CD14-positive monocyte (primary cell): ENCODE data around the gene PHC2. TPM values are rescaled to one million over a fixed set of nuclear protein-coding genes. Genes with fewer than 3 reads are reported as not detected.

Source experiments
- DNase-seq, 3 donors: peaks; one replicate each; pipeline ENCODE4 v3.0.0-alpha.2; 2011 to 2022
- H2AFZ ChIP-seq: 2 replicates; pipeline ENCODE4 v1.6.0; 2012; ENCODE audit warnings: mild to moderate bottlenecking, low read depth, low read length, inconsistent platforms; ENCODE audit not compliant: insufficient read depth, poor library complexity, severe bottlenecking
- H3K27ac ChIP-seq, 2 donors: 1 replicate in 1 of 2; 2 replicates in 1 of 2; pipeline ENCODE4 v1.5.1; 2012 to 2013; ENCODE audit warnings: low read length in 2 of 2, control low read depth in 1 of 2, inconsistent platforms in 1 of 2, low read depth in 1 of 2, mild to moderate bottlenecking in 1 of 2
- H3K27me3 ChIP-seq, 2 donors: one replicate each; pipeline versions ENCODE4 v1.6.0 to v1.6.1; 2011 to 2013; ENCODE audit warnings: low read length in 2 of 2; ENCODE audit not compliant: control insufficient read depth in 2 of 2, insufficient read depth in 2 of 2
- H3K36me3 ChIP-seq, 2 donors: replicated peaks in 1 of 2; 1 replicate in 1 of 2; 2 replicates in 1 of 2; pipeline versions ENCODE4 v1.5.1 to v1.6.1; 2012 to 2013; ENCODE audit warnings: low read length in 2 of 2, control low read depth in 1 of 2, inconsistent platforms in 1 of 2, mild to moderate bottlenecking in 1 of 2; ENCODE audit not compliant: insufficient read depth in 2 of 2, control insufficient read depth in 1 of 2
- H3K4me1 ChIP-seq, 2 donors: 1 replicate in 1 of 2; 2 replicates in 1 of 2; pipeline versions ENCODE4 v1.5.1 to v1.6.1; 2012 to 2013; ENCODE audit warnings: low read length in 2 of 2, control low read depth in 1 of 2, inconsistent platforms in 1 of 2, mild to moderate bottlenecking in 1 of 2, moderate library complexity in 1 of 2; ENCODE audit not compliant: insufficient read depth in 2 of 2, control insufficient read depth in 1 of 2
- H3K4me2 ChIP-seq: replicated peaks from 2 replicates; pipeline ENCODE3; 2012; ENCODE audit warnings: low read length, moderate library complexity, mild to moderate bottlenecking; ENCODE audit not compliant: poor library complexity, severe bottlenecking; ENCODE audit errors: extremely low read depth
- H3K4me3 ChIP-seq, 3 experiments: fragments of 200-600 bp in 1 of 3; sonication (generic) in 1 of 3; replicated peaks in 1 of 3; 1 replicate in 2 of 3; 2 replicates in 1 of 3; pipeline ENCODE4 v1.5.1; 2011 to 2013; ENCODE audit warnings: low read length in 3 of 3, mild to moderate bottlenecking in 3 of 3, control low read depth in 2 of 3, low read depth in 2 of 3, inconsistent platforms in 1 of 3, moderate library complexity in 1 of 3
- H3K79me2 ChIP-seq: 2 replicates; pipeline ENCODE4 v1.6.0; 2012; ENCODE audit warnings: mild to moderate bottlenecking, control low read depth, inconsistent platforms, low read length, moderate library complexity; ENCODE audit not compliant: insufficient read depth
- H3K9ac ChIP-seq: 2 replicates; pipeline ENCODE4 v1.6.0; 2017; ENCODE audit warnings: low read length, mild to moderate bottlenecking; ENCODE audit not compliant: insufficient read depth, poor library complexity, severe bottlenecking
- H3K9me3 ChIP-seq, 2 donors: replicated peaks in 1 of 2; 1 replicate in 1 of 2; 2 replicates in 1 of 2; pipeline versions ENCODE4 v1.5.1 to v1.6.1; 2012 to 2013; ENCODE audit warnings: low read length in 2 of 2, control low read depth in 1 of 2; ENCODE audit not compliant: control insufficient read depth in 1 of 2, insufficient read depth in 1 of 2
- H4K20me1 ChIP-seq: 2 replicates; pipeline ENCODE4 v1.6.0; 2012; ENCODE audit warnings: mild to moderate bottlenecking, low read length, control low read depth, moderate library complexity; ENCODE audit not compliant: insufficient read depth
- H3K27ac Mint-ChIP-seq, 7 donors: one replicate each; pipeline ENCODE4 v1.8.0; 2020; ENCODE audit warnings: mild to moderate bottlenecking in 7 of 7, mixed read lengths in 7 of 7, moderate library complexity in 6 of 7, inconsistent platforms in 2 of 7
- H3K27me3 Mint-ChIP-seq, 3 donors: one replicate each; pipeline ENCODE4 v1.8.0; 2021 to 2022; ENCODE audit warnings: low read depth in 3 of 3, mild to moderate bottlenecking in 3 of 3, mixed read lengths in 3 of 3, moderate library complexity in 3 of 3, inconsistent platforms in 1 of 3
- H3K36me3 Mint-ChIP-seq, 2 donors: one replicate each; pipeline ENCODE4 v1.8.0; 2020; ENCODE audit warnings: mixed read lengths in 2 of 2, inconsistent platforms in 1 of 2, mild to moderate bottlenecking in 1 of 2
- H3K4me1 Mint-ChIP-seq: one replicate; pipeline ENCODE4 v1.8.0; 2020; ENCODE audit warnings: mild to moderate bottlenecking, mixed read lengths
- H3K4me3 Mint-ChIP-seq, 2 donors: one replicate each; pipeline ENCODE4 v1.8.0; 2020; ENCODE audit warnings: mild to moderate bottlenecking in 2 of 2, mixed read lengths in 2 of 2, moderate library complexity in 1 of 2
- H3K9me3 Mint-ChIP-seq, 7 donors: one replicate each; pipeline ENCODE4 v1.8.0; 2020 to 2022; ENCODE audit warnings: mixed read lengths in 7 of 7, mild to moderate bottlenecking in 6 of 7, moderate library complexity in 6 of 7, inconsistent platforms in 2 of 7
- CTCF ChIP-seq: fragments of 200-600 bp; IDR thresholded peaks from one replicate; pipeline ENCODE4 v1.8.0; 2022; ENCODE audit warnings: antibody characterized with exemption, mild to moderate bottlenecking
- WGBS: methylation state at CpG from one replicate; pipeline ENCODE4 v1.1.5; 2013; ENCODE audit warnings: missing lambda C conversion rate; ENCODE audit not compliant: insufficient coverage; 5-methylcytosine and 5-hydroxymethylcytosine counted together
- intact Hi-C, 2 donors: fragments of 100-400 bp; cut with micrococcal nuclease; formaldehyde crosslinking; loops; one replicate each; pipeline versions ENCODE4 v1.15.0 to v1.15.1; 2023
- polyA plus RNA-seq, 3 donors: library from polyadenylated mRNA; depleted of rRNA in 1 of 3; unstranded in 2 of 3; stranded (reverse) in 1 of 3; fragments of 300-500 nt in 2 of 3; fragments of >200 nt in 1 of 3; fragmentation: Illumina TruSeq in 2 of 3; gene quantifications; 1 replicate in 2 of 3; 2 replicates in 1 of 3; pipeline ENCODE4 v1.2.3, GENCODE V29; 2012 to 2021

PHC2 gene
- polyA plus RNA-seq, 3 donors: 18.9 to 85.3 (median 53.1) TPM

GRCh38 chr1:33338048-33338439 lies 92.9 kb downstream of the PHC2 start:
- H3K79me2 ChIP-seq: peaks cover 86% of the 10 kb centered on the region
- no peak for DNase-seq
- H3K4me3 Mint-ChIP-seq: peak overlapping the region in 1 of 2 donors; percentile 77
- H3K4me1 ChIP-seq: peaks cover 95 to 99% of the 10 kb centered on the region in 2 donors
- WGBS: no CpG with 5 or more reads among the region's 1 CpG
- H3K9me3 ChIP-seq: no peaks in the 10 kb centered on the region
- peaks cover 9 to 24% of the 10 kb centered on the region in 2 donors for H3K36me3 ChIP-seq
- no peak overlapping the region for H2AFZ ChIP-seq
- peak overlapping the region; percentile 69 for H3K4me2 ChIP-seq
- peak overlapping the region; percentile 66 to 85 for H3K27ac ChIP-seq
- H3K27me3 ChIP-seq: no peaks in the 10 kb centered on the region
- H3K36me3 Mint-ChIP-seq: peaks cover 40 to 44% of the 10 kb centered on the region in 2 donors
- peaks cover 91% of the 10 kb centered on the region for H4K20me1 ChIP-seq
- TF ChIP-seq CTCF: no peak
- peak overlapping the region; percentile 37 for H3K9ac ChIP-seq
- H3K9me3 Mint-ChIP-seq: no peaks in the 10 kb centered on the region
- peak overlapping the region; percentile 87 to 96 (median 91) for H3K27ac Mint-ChIP-seq
- peak overlapping the region in 1 of 3 experiments; percentile 65 for H3K4me3 ChIP-seq
- peaks cover 0 to 3% (median 0%) of the 10 kb centered on the region in 3 donors for H3K27me3 Mint-ChIP-seq
- peaks cover 98% of the 10 kb centered on the region for H3K4me1 Mint-ChIP-seq
- intact Hi-C loops: no loop called here

GRCh38 chr1:33337441-33337840 lies 93.5 kb downstream of the PHC2 start:
- intact Hi-C loops: no loop called here
- Histone ChIP-seq H3K4me2 (peak overlapping the region; percentile 69), H3K79me2 (peaks cover 86% of the 10 kb centered on the region), H3K9me3 (no peaks in the 10 kb centered on the region), H3K27me3 (no peaks in the 10 kb centered on the region), H2AFZ (no peak overlapping the region), H3K4me1 (peaks cover 91 to 100% of the 10 kb centered on the region in 2 donors), H3K9ac (no peak overlapping the region), H3K4me3 (peak overlapping the region in 1 of 3 experiments; percentile 65), H4K20me1 (peaks cover 91% of the 10 kb centered on the region), H3K36me3 (peaks cover 14 to 24% of the 10 kb centered on the region in 2 donors), H3K27ac (peak overlapping the region in 1 of 2 donors; percentile 85)
- H3K27ac Mint-ChIP-seq: peak overlapping the region; percentile 87 to 96 (median 91)
- DNase-seq: no peak
- peaks cover 40 to 44% of the 10 kb centered on the region in 2 donors for H3K36me3 Mint-ChIP-seq
- peak overlapping the region in 1 of 2 donors; percentile 77 for H3K4me3 Mint-ChIP-seq
- no peak for TF ChIP-seq CTCF
- H3K27me3 Mint-ChIP-seq: peaks cover 0 to 3% (median 0%) of the 10 kb centered on the region in 3 donors
- H3K9me3 Mint-ChIP-seq: no peaks in the 10 kb centered on the region
- 100% methylated on average over 3 of the region's 6 CpGs for WGBS
- peaks cover 98% of the 10 kb centered on the region for H3K4me1 Mint-ChIP-seq
